ENCODE measurements around the gene VWA2. TPM values are rescaled to one million over a fixed set of nuclear protein-coding genes. Genes with fewer than 3 reads are reported as not detected.

Gene VWA2
- total RNA-seq, 2 experiments from 2014 or later, result not detected

DNA sequence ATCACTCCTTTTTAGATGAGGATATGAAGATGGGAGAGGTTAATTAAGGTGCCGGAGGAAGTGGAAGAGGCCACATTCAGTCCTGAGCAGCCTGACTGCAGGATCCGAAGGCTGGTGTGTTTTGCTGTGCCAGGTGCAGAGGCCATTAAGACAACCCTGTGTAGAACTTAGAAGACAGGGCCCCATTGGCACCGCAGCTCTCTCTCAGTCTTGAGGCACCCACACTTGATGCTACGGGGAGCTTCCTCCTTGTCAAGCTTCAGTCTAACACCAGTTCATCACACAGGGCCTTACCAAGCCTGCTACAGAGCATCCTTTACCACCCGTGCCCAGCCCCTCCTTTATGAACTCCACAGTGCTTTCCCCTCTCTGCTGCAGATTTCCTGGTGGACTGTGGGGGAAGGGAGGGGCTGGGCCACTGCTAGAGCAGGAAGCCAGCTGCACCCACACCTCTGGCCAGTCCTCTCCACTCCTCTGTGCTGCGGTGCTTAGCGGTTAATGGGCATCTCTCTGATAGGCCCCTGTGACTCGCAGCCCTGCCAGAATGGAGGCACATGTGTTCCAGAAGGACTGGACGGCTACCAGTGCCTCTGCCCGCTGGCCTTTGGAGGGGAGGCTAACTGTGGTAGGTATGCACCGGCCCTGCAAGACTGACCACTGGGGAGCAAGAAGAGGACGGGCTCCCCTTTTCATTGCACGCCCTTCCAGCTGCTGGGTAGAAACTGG, 45.5 kb downstream of the VWA2 start:
- Histone ChIP-seq H3K9me3 (ENCODE audit: control insufficient read depth in 1 of 2, insufficient read depth in 1 of 2, low read length in 2 of 2) (no peaks in the 10 kb centered on the region), H3K27me3 (ENCODE audit: control insufficient read depth in 1 of 2, insufficient read depth in 2 of 2, low read length in 2 of 2) (no peaks in the 10 kb centered on the region), H3K27ac (ENCODE audit: low read depth in 1 of 2, low read length in 2 of 2) (no peak overlapping the region), H3K4me1 (ENCODE audit: insufficient read depth, low read length) (no peaks in the 10 kb centered on the region), H3K4me3 (ENCODE audit: low read length) (no peak overlapping the region), H3K36me3 (ENCODE audit: insufficient read depth, low read length) (no peaks in the 10 kb centered on the region)
- TF ChIP-seq, protein P1, sequence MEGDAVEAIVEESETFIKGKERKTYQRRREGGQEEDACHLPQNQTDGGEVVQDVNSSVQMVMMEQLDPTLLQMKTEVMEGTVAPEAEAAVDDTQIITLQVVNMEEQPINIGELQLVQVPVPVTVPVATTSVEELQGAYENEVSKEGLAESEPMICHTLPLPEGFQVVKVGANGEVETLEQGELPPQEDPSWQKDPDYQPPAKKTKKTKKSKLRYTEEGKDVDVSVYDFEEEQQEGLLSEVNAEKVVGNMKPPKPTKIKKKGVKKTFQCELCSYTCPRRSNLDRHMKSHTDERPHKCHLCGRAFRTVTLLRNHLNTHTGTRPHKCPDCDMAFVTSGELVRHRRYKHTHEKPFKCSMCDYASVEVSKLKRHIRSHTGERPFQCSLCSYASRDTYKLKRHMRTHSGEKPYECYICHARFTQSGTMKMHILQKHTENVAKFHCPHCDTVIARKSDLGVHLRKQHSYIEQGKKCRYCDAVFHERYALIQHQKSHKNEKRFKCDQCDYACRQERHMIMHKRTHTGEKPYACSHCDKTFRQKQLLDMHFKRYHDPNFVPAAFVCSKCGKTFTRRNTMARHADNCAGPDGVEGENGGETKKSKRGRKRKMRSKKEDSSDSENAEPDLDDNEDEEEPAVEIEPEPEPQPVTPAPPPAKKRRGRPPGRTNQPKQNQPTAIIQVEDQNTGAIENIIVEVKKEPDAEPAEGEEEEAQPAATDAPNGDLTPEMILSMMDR (IDR thresholded peaks at IDR 0.05), result no peak
- intact Hi-C loops (cut with DNase I, micrococcal nuclease), result no loop called here
- Mint-ChIP-seq H3K27me3 (no peaks in the 10 kb centered on the region), H3K9me3 (no peaks in the 10 kb centered on the region), H3K27ac (no peak overlapping the region), H3K4me3 (no peak overlapping the region), H3K36me3 (ENCODE audit: low read depth) (no peaks in the 10 kb centered on the region), H3K4me1 (ENCODE audit: low read depth) (no peaks in the 10 kb centered on the region)
- ChIA-PET CTCF (no interaction called here), POLR2A (no interaction called here)
- no peak for ATAC-seq (ENCODE audit: poor library complexity)
- no peak for DNase-seq

DNA sequence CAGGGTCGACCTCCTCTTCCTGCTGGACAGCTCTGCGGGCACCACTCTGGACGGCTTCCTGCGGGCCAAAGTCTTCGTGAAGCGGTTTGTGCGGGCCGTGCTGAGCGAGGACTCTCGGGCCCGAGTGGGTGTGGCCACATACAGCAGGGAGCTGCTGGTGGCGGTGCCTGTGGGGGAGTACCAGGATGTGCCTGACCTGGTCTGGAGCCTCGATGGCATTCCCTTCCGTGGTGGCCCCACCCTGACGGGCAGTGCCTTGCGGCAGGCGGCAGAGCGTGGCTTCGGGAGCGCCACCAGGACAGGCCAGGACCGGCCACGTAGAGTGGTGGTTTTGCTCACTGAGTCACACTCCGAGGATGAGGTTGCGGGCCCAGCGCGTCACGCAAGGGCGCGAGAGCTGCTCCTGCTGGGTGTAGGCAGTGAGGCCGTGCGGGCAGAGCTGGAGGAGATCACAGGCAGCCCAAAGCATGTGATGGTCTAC, 46.9 kb downstream of the VWA2 start:
- H3K27ac ChIP-seq (ENCODE audit: low read depth in 1 of 2, low read length in 2 of 2), result no peak overlapping the region
- ATAC-seq (ENCODE audit: poor library complexity) (no peak), DNase-seq (no peak)
- ChIA-PET CTCF (no interaction called here), POLR2A (no interaction called here)
- TF ChIP-seq, protein P1 (IDR thresholded peaks at IDR 0.05), result no peak
- intact Hi-C loops (cut with DNase I, micrococcal nuclease), result no loop called here
- Mint-ChIP-seq H3K27ac (no peak overlapping the region), H3K4me3 (no peak overlapping the region), H3K36me3 (ENCODE audit: low read depth) (no peaks in the 10 kb centered on the region), H3K9me3 (no peaks in the 10 kb centered on the region), H3K4me1 (ENCODE audit: low read depth) (no peaks in the 10 kb centered on the region), H3K27me3 (no peaks in the 10 kb centered on the region)
- H3K27me3 ChIP-seq (ENCODE audit: control insufficient read depth in 1 of 2, insufficient read depth in 2 of 2, low read length in 2 of 2), result no peaks in the 10 kb centered on the region
- H3K4me3 ChIP-seq (ENCODE audit: low read length), result no peak overlapping the region
- no peaks in the 10 kb centered on the region for H3K36me3 ChIP-seq (ENCODE audit: insufficient read depth, low read length)
- no peaks in the 10 kb centered on the region for H3K4me1 ChIP-seq (ENCODE audit: insufficient read depth, low read length)
- H3K9me3 ChIP-seq (ENCODE audit: control insufficient read depth in 1 of 2, insufficient read depth in 1 of 2, low read length in 2 of 2), result no peaks in the 10 kb centered on the region

DNA sequence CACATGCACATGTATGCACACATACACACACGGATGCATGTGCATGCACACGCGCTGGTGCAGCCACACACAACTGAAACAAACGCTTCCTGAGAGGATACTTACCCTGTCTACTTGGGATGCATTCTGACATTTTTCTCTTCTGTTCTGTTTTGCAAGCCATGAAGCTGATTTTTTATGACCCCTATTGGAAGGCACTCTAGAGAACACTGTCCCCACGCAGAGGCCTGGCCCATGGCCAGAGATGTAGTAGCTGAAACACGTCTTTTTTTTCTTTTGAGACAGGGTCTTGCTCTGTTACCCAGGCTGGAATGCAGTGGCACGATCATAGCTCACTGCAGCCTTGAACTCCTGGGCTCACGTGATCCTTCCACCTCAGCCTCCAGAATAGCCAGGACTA, 47.9 kb downstream of the VWA2 start:
- TF ChIP-seq, protein P1 (IDR thresholded peaks at IDR 0.05), result no peak
- DNase-seq (no peak), ATAC-seq (ENCODE audit: poor library complexity) (no peak)
- intact Hi-C loops (cut with DNase I, micrococcal nuclease), result no loop called here
- no peaks in the 10 kb centered on the region for H3K36me3 Mint-ChIP-seq (ENCODE audit: low read depth)
- no peak overlapping the region for H3K4me3 ChIP-seq (ENCODE audit: low read length)
- H3K27me3 ChIP-seq (ENCODE audit: control insufficient read depth in 1 of 2, insufficient read depth in 2 of 2, low read length in 2 of 2), result no peaks in the 10 kb centered on the region
- no peak overlapping the region for H3K27ac ChIP-seq (ENCODE audit: low read depth in 1 of 2, low read length in 2 of 2)
- H3K9me3 Mint-ChIP-seq, result no peaks in the 10 kb centered on the region
- H3K36me3 ChIP-seq (ENCODE audit: insufficient read depth, low read length), result no peaks in the 10 kb centered on the region
- no peaks in the 10 kb centered on the region for H3K9me3 ChIP-seq (ENCODE audit: control insufficient read depth in 1 of 2, insufficient read depth in 1 of 2, low read length in 2 of 2)
- H3K27me3 Mint-ChIP-seq, result no peaks in the 10 kb centered on the region
- POLR2A ChIA-PET, result no interaction called here
- H3K4me1 ChIP-seq (ENCODE audit: insufficient read depth, low read length), result no peaks in the 10 kb centered on the region
- no peaks in the 10 kb centered on the region for H3K4me1 Mint-ChIP-seq (ENCODE audit: low read depth)
- CTCF ChIA-PET, result no interaction called here
- H3K4me3 Mint-ChIP-seq, result no peak overlapping the region
- no peak overlapping the region for H3K27ac Mint-ChIP-seq

Measured in CD4-positive, alpha-beta T cell (primary cell).